Thyroid gland (tissue), 4 donors: ENCODE data around the gene CDC42BPA. TPM values are rescaled to one million over a fixed set of nuclear protein-coding genes. Genes with fewer than 3 reads are reported as not detected.

ENCODE experiments used
- DNase-seq, 2 donors: peaks; one replicate each; pipeline ENCODE4 v3.0.0-alpha.2; 2019
- H3K27ac ChIP-seq, 3 donors: fragments of 200-600 bp; sonication (generic); 1 replicate in 2 of 3; 2 replicates in 1 of 3; pipeline ENCODE4 v1.5.1; 2016 to 2019; ENCODE audit warnings: mild to moderate bottlenecking in 1 of 3, moderate library complexity in 1 of 3
- H3K27me3 ChIP-seq: fragments of 200-600 bp; sonication (generic); one replicate; pipeline ENCODE4 v1.5.1; 2019
- H3K36me3 ChIP-seq, 2 donors: fragments of 200-600 bp; sonication (generic); one replicate each; pipeline ENCODE4 v1.5.1; 2016 to 2019
- H3K4me1 ChIP-seq, 2 donors: fragments of 200-600 bp; sonication (generic); one replicate each; pipeline ENCODE4 v1.5.1; 2017 to 2019
- H3K4me3 ChIP-seq, 3 donors: fragments of 200-600 bp; sonication (generic); replicated peaks in 1 of 3; 1 replicate in 2 of 3; 2 replicates in 1 of 3; pipeline ENCODE4 v1.5.1; 2016; ENCODE audit warnings: mild to moderate bottlenecking in 1 of 3
- H3K9me3 ChIP-seq: fragments of 200-600 bp; sonication (generic); one replicate; pipeline ENCODE4 v1.5.1; 2017
- CTCF ChIP-seq, 6 experiments: fragments of 200-600 bp in 3 of 6; fragments of 450-650 bp in 3 of 6; sonication (generic) in 3 of 6; IDR thresholded peaks; one replicate each; pipeline ENCODE4 v1.5.1; 2016 to 2019; ENCODE audit warnings: antibody characterized with exemption in 6 of 6, mild to moderate bottlenecking in 2 of 6, inconsistent platforms in 1 of 6, moderate library complexity in 1 of 6
- POLR2A ChIP-seq, 2 donors: fragments of 450-650 bp; IDR thresholded peaks; one replicate each; pipeline ENCODE4 v1.6.1; 2017; ENCODE audit warnings: antibody characterized with exemption in 2 of 2, mild to moderate bottlenecking in 2 of 2, moderate library complexity in 1 of 2
- WGBS, 2 donors: methylation state at CpG; one replicate each; pipeline ENCODE4 v1.1.5; 2017; 5-methylcytosine and 5-hydroxymethylcytosine counted together
- intact Hi-C: fragments of 100-400 bp; cut with DNase I; formaldehyde crosslinking; loops from one replicate; pipeline ENCODE4 v1.15.1; 2023
- total RNA-seq, 4 donors: library from RNA; depleted of rRNA; stranded (reverse); fragments of >200 nt; gene quantifications; one replicate each; pipeline ENCODE4 v1.2.3, GENCODE V29; 2016

The CDC42BPA gene
- total RNA-seq, 4 donors from 2014 or later: 25.0 to 50.0 (median 30.5) TPM

GRCh38 chr1:227161470-227161869 is 156.8 kb downstream of the CDC42BPA start:
- H3K4me1 ChIP-seq: no peaks in the 10 kb centered on the region
- H3K4me3 ChIP-seq: no peak overlapping the region
- H3K27me3 ChIP-seq: no peaks in the 10 kb centered on the region
- no peak overlapping the region for H3K27ac ChIP-seq
- no peaks in the 10 kb centered on the region for H3K9me3 ChIP-seq
- WGBS, 2 donors: 46 to 47% methylated on average over 2 of the region's 2 CpGs
- no peak for DNase-seq
- H3K36me3 ChIP-seq: no peaks in the 10 kb centered on the region
- intact Hi-C loops: no loop called here
- TF ChIP-seq POLR2A (IDR thresholded peaks at IDR 0.05) (no peak), CTCF (IDR thresholded peaks at IDR 0.05) (no peak)

- 92 to 94% methylated on average over 3 of the region's 3 CpGs for WGBS, 2 donors
Observed at GRCh38 chr1:227156520-227156919, 161.8 kb downstream of the CDC42BPA start.

GRCh38 chr1:227155688-227156087 is 162.6 kb downstream of the CDC42BPA start:
- Histone ChIP-seq H3K27me3 (no peaks in the 10 kb centered on the region), H3K4me3 (no peak overlapping the region), H3K36me3 (no peaks in the 10 kb centered on the region), H3K4me1 (no peaks in the 10 kb centered on the region), H3K27ac (no peak overlapping the region), H3K9me3 (no peaks in the 10 kb centered on the region)
- WGBS, 2 donors: 91 to 96% methylated on average over 4 of the region's 4 CpGs
- TF ChIP-seq CTCF (IDR thresholded peaks at IDR 0.05) (no peak), POLR2A (IDR thresholded peaks at IDR 0.05) (no peak)
- intact Hi-C loops: no loop called here
- DNase-seq: no peak

More at GRCh38 chr1:227156520-227156919, 161.8 kb downstream of the CDC42BPA start:
- H3K27ac ChIP-seq: no peak overlapping the region
- no peak overlapping the region for H3K4me3 ChIP-seq
- no peaks in the 10 kb centered on the region for H3K9me3 ChIP-seq
- DNase-seq: no peak
- no peaks in the 10 kb centered on the region for H3K36me3 ChIP-seq
- intact Hi-C loops: no loop called here
- H3K27me3 ChIP-seq: no peaks in the 10 kb centered on the region
- H3K4me1 ChIP-seq: no peaks in the 10 kb centered on the region
- TF ChIP-seq POLR2A (IDR thresholded peaks at IDR 0.05) (no peak), CTCF (IDR thresholded peaks at IDR 0.05) (no peak)

GRCh38 chr1:227155004-227155403 is 163.3 kb downstream of the CDC42BPA start:
- intact Hi-C loops: no loop called here
- no peak overlapping the region for H3K27ac ChIP-seq
- no peaks in the 10 kb centered on the region for H3K9me3 ChIP-seq
- H3K4me3 ChIP-seq: no peak overlapping the region
- no peaks in the 10 kb centered on the region for H3K4me1 ChIP-seq
- no peak for DNase-seq
- WGBS, 2 donors: 86 to 88% methylated on average over 2 of the region's 2 CpGs
- no peak for TF ChIP-seq POLR2A (IDR thresholded peaks at IDR 0.05)
- TF ChIP-seq CTCF (IDR thresholded peaks at IDR 0.05): no peak
- no peaks in the 10 kb centered on the region for H3K36me3 ChIP-seq
- no peaks in the 10 kb centered on the region for H3K27me3 ChIP-seq

GRCh38 chr1:227152525-227152924 is 165.8 kb downstream of the CDC42BPA start:
- no peaks in the 10 kb centered on the region for H3K27me3 ChIP-seq
- no peaks in the 10 kb centered on the region for H3K9me3 ChIP-seq
- no peak for DNase-seq
- intact Hi-C loops: no loop called here
- H3K4me1 ChIP-seq: no peaks in the 10 kb centered on the region
- no peak for TF ChIP-seq CTCF (IDR thresholded peaks at IDR 0.05)
- H3K36me3 ChIP-seq: no peaks in the 10 kb centered on the region
- H3K4me3 ChIP-seq: no peak overlapping the region
- no peak overlapping the region for H3K27ac ChIP-seq
- 96 to 99% methylated on average over 2 of the region's 2 CpGs for WGBS, 2 donors
